ENCODE data around the gene RNF220.
"Not testable (repeated sequence)": the region's sequence is repeated elsewhere in the genome, so short reads cannot be mapped to it uniquely, and the experiment has no call there.

The RNF220 gene

DNA sequence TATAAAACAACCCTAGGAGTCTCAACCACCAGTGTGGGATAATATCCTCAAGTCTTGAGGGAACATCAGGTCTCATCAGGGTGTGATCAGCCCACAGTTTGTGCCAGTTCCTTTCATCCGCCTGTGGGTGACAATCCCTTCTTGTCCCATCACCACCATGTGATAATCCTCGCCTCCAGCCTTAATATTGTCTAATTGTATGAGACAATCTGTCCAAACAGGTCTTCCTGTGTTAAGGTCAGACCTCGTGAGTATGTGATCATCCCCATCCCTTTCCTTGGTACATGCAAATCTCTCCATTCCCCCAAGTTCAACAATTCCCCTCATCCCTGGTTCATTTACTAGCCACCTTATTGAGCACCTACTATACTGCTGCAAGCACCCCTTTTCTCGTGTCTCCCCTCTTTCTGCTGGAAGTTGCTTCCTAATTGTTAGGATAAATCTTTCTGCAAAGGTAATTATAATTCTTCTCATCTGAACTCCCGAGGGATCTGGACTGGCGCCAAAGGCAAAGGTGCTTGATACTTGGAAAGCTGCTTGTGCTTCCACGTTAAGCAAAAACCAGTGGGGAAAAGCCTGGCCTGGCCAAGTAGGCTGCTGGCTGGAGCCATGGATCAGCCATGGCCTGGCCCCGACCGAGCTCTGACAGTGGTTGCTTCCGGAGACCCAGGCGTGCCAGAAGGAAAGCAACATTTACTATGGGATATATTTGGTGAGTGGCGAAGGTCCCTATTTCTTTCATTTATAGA lies 92.5 kb downstream of the RNF220 start:
- no peaks in the 10 kb centered on the region for H3K9me3 Mint-ChIP-seq
- no peak for ATAC-seq (replicated peaks; ENCODE audit: extremely low read depth, poor library complexity, severe bottlenecking)
- DNase-seq (ENCODE audit: low spot score in 2 of 2): no peak
- no peaks in the 10 kb centered on the region for H3K27me3 Mint-ChIP-seq
- no peak overlapping the region for H3K4me3 Mint-ChIP-seq
- H3K27ac Mint-ChIP-seq (ENCODE audit: low read depth): no peak overlapping the region
- no peaks in the 10 kb centered on the region for H3K4me1 Mint-ChIP-seq
- H3K36me3 Mint-ChIP-seq (ENCODE audit: insufficient read depth): no peaks in the 10 kb centered on the region

- no peak overlapping the region for H3K4me3 Mint-ChIP-seq
- no peaks in the 10 kb centered on the region for H3K9me3 Mint-ChIP-seq
- DNase-seq (ENCODE audit: low spot score in 2 of 2): no peak
- no peaks in the 10 kb centered on the region for H3K4me1 Mint-ChIP-seq
- no peak for ATAC-seq (replicated peaks; ENCODE audit: extremely low read depth, poor library complexity, severe bottlenecking)
- no peaks in the 10 kb centered on the region for H3K36me3 Mint-ChIP-seq (ENCODE audit: insufficient read depth)
- H3K27ac Mint-ChIP-seq (ENCODE audit: low read depth): no peak overlapping the region
- no peaks in the 10 kb centered on the region for H3K27me3 Mint-ChIP-seq
Observed at GRCh38 chr1:44499306-44499705, 94.3 kb downstream of the RNF220 start.

DNA sequence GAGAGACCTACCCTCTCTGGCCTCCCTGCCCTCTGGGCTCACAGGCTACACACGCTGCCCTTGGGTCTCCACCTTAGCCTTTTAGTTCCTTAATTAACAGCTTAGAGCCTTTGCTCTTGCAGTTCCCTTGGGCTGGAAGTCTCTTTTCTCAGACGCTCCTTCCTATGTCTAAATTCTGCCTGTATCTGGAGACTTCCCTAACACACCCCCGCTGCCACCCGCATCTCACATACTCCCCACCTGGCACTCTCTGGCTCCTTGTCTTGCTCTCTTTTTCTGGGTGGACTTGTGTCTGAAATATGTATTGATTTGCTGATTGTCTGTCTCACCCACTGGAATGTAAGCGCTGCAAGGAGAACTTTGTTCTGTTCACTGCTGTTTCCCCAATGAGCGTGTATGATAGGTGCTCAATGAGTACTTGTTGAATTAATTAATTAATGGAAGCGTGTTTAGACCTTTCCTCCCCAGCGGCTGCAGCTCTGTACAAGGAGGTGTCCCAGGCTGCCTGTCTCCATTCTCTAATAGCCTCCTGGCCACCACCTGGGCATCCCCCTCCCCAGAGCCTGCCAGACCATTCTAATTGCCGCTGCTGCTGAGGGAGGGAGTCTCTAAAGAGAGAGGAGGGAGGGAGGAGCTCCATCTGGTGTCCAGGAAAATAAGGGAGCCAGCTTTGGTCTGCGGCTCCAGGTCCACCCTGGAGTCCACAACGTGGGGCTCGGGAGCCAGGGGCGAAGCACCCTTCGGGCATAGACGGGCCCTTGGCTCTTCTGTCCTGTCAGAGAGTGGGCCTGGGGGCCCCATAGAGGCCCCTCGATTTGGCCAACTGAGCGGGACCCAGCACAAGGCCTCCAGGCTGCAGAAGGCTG lies 95.4 kb downstream of the RNF220 start:
- Mint-ChIP-seq H3K4me3 (no peak overlapping the region), H3K9me3 (no peaks in the 10 kb centered on the region), H3K27me3 (peaks cover 1% of the 10 kb centered on the region), H3K36me3 (ENCODE audit: insufficient read depth) (no peaks in the 10 kb centered on the region), H3K4me1 (no peaks in the 10 kb centered on the region), H3K27ac (ENCODE audit: low read depth) (no peak overlapping the region)
- no peak for ATAC-seq (replicated peaks; ENCODE audit: extremely low read depth, poor library complexity, severe bottlenecking)
- no peak for DNase-seq (ENCODE audit: low spot score in 2 of 2)

GRCh38 chr1:44501047-44501890 lies 96.2 kb downstream of the RNF220 start:
- H3K4me1 Mint-ChIP-seq: no peaks in the 10 kb centered on the region
- H3K27ac Mint-ChIP-seq (ENCODE audit: low read depth): no peak overlapping the region
- no peak for DNase-seq (ENCODE audit: low spot score in 2 of 2)
- no peak overlapping the region for H3K4me3 Mint-ChIP-seq
- ATAC-seq (replicated peaks; ENCODE audit: extremely low read depth, poor library complexity, severe bottlenecking): no peak
- H3K9me3 Mint-ChIP-seq: no peaks in the 10 kb centered on the region
- no peaks in the 10 kb centered on the region for H3K36me3 Mint-ChIP-seq (ENCODE audit: insufficient read depth)
- H3K27me3 Mint-ChIP-seq: peaks cover 10% of the 10 kb centered on the region

GRCh38 chr1:44502823-44503222 lies 97.8 kb downstream of the RNF220 start:
- not testable (repeated sequence) for H3K4me1 Mint-ChIP-seq; H3K4me3 Mint-ChIP-seq; H3K27ac Mint-ChIP-seq (ENCODE audit: low read depth); H3K9me3 Mint-ChIP-seq; H3K36me3 Mint-ChIP-seq (ENCODE audit: insufficient read depth); ATAC-seq (replicated peaks; ENCODE audit: extremely low read depth, poor library complexity, severe bottlenecking); DNase-seq (ENCODE audit: low spot score in 2 of 2)
- H3K27me3 Mint-ChIP-seq: peaks cover 23% of the 10 kb centered on the region

GRCh38 chr1:44503625-44504024 lies 98.6 kb downstream of the RNF220 start:
- Mint-ChIP-seq H3K4me1 (no peaks in the 10 kb centered on the region), H3K36me3 (ENCODE audit: insufficient read depth) (peaks cover 2% of the 10 kb centered on the region), H3K27me3 (peaks cover 28% of the 10 kb centered on the region), H3K9me3 (no peaks in the 10 kb centered on the region), H3K4me3 (no peak overlapping the region), H3K27ac (ENCODE audit: low read depth) (no peak overlapping the region)
- DNase-seq (ENCODE audit: low spot score in 2 of 2): no peak
- ATAC-seq (replicated peaks; ENCODE audit: extremely low read depth, poor library complexity, severe bottlenecking): no peak

- Mint-ChIP-seq H3K36me3 (ENCODE audit: insufficient read depth) (peaks cover 2% of the 10 kb centered on the region), H3K4me1 (no peaks in the 10 kb centered on the region), H3K9me3 (no peaks in the 10 kb centered on the region), H3K27ac (ENCODE audit: low read depth) (no peak overlapping the region), H3K27me3 (peaks cover 32% of the 10 kb centered on the region), H3K4me3 (no peak overlapping the region)
- ATAC-seq (replicated peaks; ENCODE audit: extremely low read depth, poor library complexity, severe bottlenecking): no peak
- DNase-seq (ENCODE audit: low spot score in 2 of 2): no peak
Observed at GRCh38 chr1:44505210-44505993, 100.3 kb downstream of the RNF220 start.

GRCh38 chr1:44507490-44508396 lies 102.7 kb downstream of the RNF220 start:
- peaks cover 14% of the 10 kb centered on the region for H3K4me1 Mint-ChIP-seq

DNA sequence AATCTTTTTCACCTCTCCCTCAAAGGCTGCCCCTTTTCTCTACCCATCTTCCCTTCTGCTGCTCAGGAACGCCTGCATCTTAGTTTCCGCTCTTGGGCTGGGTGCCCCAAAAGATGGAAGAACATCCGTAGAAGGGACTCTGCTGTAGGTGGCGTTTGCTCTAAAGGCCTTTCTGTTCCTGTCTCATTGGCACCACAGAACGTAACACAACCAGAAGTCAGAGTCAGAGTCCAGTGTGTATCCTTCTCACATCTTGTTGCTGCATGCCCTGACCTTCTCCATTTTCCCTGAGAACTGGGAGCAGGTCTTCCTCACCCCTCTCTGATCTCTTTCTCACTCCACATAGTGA lies 103.3 kb downstream of the RNF220 start:
- peaks cover 14% of the 10 kb centered on the region for H3K4me1 Mint-ChIP-seq
- H3K36me3 Mint-ChIP-seq (ENCODE audit: insufficient read depth): peaks cover 2% of the 10 kb centered on the region
- no peak for DNase-seq (ENCODE audit: low spot score in 2 of 2)
- H3K4me3 Mint-ChIP-seq: no peak overlapping the region
- peaks cover 32% of the 10 kb centered on the region for H3K27me3 Mint-ChIP-seq
- H3K9me3 Mint-ChIP-seq: no peaks in the 10 kb centered on the region
- no peak for ATAC-seq (replicated peaks; ENCODE audit: extremely low read depth, poor library complexity, severe bottlenecking)
- H3K27ac Mint-ChIP-seq (ENCODE audit: low read depth): no peak overlapping the region

More at GRCh38 chr1:44507490-44508396, 102.7 kb downstream of the RNF220 start:
- Mint-ChIP-seq H3K4me3 (no peak overlapping the region), H3K27ac (ENCODE audit: low read depth) (no peak overlapping the region), H3K27me3 (peaks cover 32% of the 10 kb centered on the region), H3K9me3 (no peaks in the 10 kb centered on the region), H3K36me3 (ENCODE audit: insufficient read depth) (peaks cover 2% of the 10 kb centered on the region)
- DNase-seq (ENCODE audit: low spot score in 2 of 2): no peak
- no peak for ATAC-seq (replicated peaks; ENCODE audit: extremely low read depth, poor library complexity, severe bottlenecking)

- H3K27ac Mint-ChIP-seq (ENCODE audit: low read depth): peak overlapping the region; percentile 9
- no peak for ATAC-seq (replicated peaks; ENCODE audit: extremely low read depth, poor library complexity, severe bottlenecking)
- H3K4me3 Mint-ChIP-seq: no peak overlapping the region
- peaks cover 21% of the 10 kb centered on the region for H3K27me3 Mint-ChIP-seq
- peaks cover 14% of the 10 kb centered on the region for H3K4me1 Mint-ChIP-seq
- H3K9me3 Mint-ChIP-seq: no peaks in the 10 kb centered on the region
- no peak for DNase-seq (ENCODE audit: low spot score in 2 of 2)
- H3K36me3 Mint-ChIP-seq (ENCODE audit: insufficient read depth): peaks cover 2% of the 10 kb centered on the region
Observed at GRCh38 chr1:44511363-44511762, 106.3 kb downstream of the RNF220 start.

DNA sequence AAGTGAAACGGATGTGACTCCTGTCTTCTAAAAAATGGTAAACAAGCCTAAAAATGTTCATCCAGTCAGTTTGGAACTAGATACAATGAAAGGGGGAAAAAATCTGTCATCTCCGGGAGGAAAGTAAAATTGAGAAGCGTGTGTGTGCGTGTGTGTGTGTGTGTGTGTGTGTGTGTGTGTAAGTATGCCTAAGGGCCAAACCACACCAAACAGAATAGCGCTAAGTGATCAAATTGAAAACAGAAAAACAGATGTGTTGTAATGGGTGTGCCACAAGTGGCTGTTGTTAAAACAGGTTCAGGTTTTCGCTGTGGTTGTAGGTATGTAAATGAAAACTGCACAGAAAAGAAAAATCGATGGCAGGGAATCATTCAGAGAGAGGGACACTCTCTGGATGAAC lies 106.7 kb downstream of the RNF220 start:
- peak overlapping the region; percentile 9 for H3K27ac Mint-ChIP-seq (ENCODE audit: low read depth)
- peaks cover 17% of the 10 kb centered on the region for H3K27me3 Mint-ChIP-seq
- no peaks in the 10 kb centered on the region for H3K9me3 Mint-ChIP-seq
- H3K4me1 Mint-ChIP-seq: peaks cover 14% of the 10 kb centered on the region
- DNase-seq (ENCODE audit: low spot score in 2 of 2) (no peak), ATAC-seq (replicated peaks; ENCODE audit: extremely low read depth, poor library complexity, severe bottlenecking) (no peak)
- peaks cover 2% of the 10 kb centered on the region for H3K36me3 Mint-ChIP-seq (ENCODE audit: insufficient read depth)
- no peak overlapping the region for H3K4me3 Mint-ChIP-seq
